ENCODE results near the gene KRT24. TPM values are rescaled to one million over a fixed set of nuclear protein-coding genes. Genes with fewer than 3 reads are reported as not detected.
"Not testable (repeated sequence)": the region's sequence is repeated elsewhere in the genome, so short reads cannot be mapped to it uniquely, and the experiment has no call there.

The KRT24 gene
- total and polyA plus RNA-seq, 4 donors: not detected

DNA sequence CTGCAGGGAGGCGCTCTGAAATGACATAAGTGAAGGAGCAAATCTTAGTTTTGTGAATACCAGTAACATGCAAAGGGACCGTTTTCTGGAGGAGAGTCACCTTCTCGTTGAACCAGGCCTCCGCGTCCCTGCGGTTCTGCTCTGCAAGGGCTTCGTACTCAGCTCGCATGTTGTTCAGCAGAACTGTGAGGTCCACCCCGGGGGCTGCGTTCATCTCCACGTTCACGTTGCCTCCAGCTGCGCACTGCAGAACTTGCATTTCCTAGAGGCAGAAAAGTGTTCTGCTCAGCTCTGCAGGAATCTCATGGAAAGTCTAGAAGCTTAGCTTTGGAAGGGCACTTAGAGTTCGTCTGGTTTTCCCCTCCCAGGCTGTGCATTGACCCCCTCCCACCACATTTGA, 47.5 kb upstream of the KRT24 start:
- no peak for DNase-seq (ENCODE audit: low spot score)
- peaks cover 0 to 4% (median 0%) of the 10 kb centered on the region in 4 donors for H3K9me3 ChIP-seq (ENCODE audit: control insufficient read depth in 4 of 4, low read length in 3 of 4)
- H3K9ac ChIP-seq (ENCODE audit: low read depth in 1 of 2, low read length in 2 of 2): no peak overlapping the region
- TF ChIP-seq, protein P1, sequence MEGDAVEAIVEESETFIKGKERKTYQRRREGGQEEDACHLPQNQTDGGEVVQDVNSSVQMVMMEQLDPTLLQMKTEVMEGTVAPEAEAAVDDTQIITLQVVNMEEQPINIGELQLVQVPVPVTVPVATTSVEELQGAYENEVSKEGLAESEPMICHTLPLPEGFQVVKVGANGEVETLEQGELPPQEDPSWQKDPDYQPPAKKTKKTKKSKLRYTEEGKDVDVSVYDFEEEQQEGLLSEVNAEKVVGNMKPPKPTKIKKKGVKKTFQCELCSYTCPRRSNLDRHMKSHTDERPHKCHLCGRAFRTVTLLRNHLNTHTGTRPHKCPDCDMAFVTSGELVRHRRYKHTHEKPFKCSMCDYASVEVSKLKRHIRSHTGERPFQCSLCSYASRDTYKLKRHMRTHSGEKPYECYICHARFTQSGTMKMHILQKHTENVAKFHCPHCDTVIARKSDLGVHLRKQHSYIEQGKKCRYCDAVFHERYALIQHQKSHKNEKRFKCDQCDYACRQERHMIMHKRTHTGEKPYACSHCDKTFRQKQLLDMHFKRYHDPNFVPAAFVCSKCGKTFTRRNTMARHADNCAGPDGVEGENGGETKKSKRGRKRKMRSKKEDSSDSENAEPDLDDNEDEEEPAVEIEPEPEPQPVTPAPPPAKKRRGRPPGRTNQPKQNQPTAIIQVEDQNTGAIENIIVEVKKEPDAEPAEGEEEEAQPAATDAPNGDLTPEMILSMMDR (IDR thresholded peaks at IDR 0.05; ENCODE audit: low read depth, low read length, missing input control): no peak
- TF ChIP-seq HNF4G (IDR thresholded peaks at IDR 0.05) (no peak), FOXA1 (IDR thresholded peaks at IDR 0.05) (no peak), EGR1 (IDR thresholded peaks at IDR 0.05; ENCODE audit: low read depth in 2 of 2) (no peak), YY1 (IDR thresholded peaks at IDR 0.05) (no peak), SP1 (IDR thresholded peaks at IDR 0.05) (no peak), TAF1 (conservative IDR thresholded peaks at IDR 0.05) (no peak), RXRA (IDR thresholded peaks at IDR 0.05) (no peak)
- H3K27ac ChIP-seq (ENCODE audit: low read depth in 1 of 2, low read length in 2 of 2): no peak overlapping the region
- H3K27me3 ChIP-seq (ENCODE audit: control insufficient read depth in 4 of 4, insufficient read depth in 4 of 4, low read length in 3 of 4): no peaks in the 10 kb centered on the region
- WGBS: 85% methylated on average over 14 of the region's 14 CpGs
- no peak overlapping the region for H3K4me3 ChIP-seq (ENCODE audit: low read depth in 1 of 3, low read length in 3 of 3)
- H3K4me1 ChIP-seq (ENCODE audit: control insufficient read depth in 4 of 4, insufficient read depth in 4 of 4, low read length in 3 of 4): no peaks in the 10 kb centered on the region
- no peaks in the 10 kb centered on the region for H3K36me3 ChIP-seq (ENCODE audit: control insufficient read depth in 4 of 4, insufficient read depth in 3 of 4, low read depth in 1 of 4, low read length in 3 of 4)

DNA sequence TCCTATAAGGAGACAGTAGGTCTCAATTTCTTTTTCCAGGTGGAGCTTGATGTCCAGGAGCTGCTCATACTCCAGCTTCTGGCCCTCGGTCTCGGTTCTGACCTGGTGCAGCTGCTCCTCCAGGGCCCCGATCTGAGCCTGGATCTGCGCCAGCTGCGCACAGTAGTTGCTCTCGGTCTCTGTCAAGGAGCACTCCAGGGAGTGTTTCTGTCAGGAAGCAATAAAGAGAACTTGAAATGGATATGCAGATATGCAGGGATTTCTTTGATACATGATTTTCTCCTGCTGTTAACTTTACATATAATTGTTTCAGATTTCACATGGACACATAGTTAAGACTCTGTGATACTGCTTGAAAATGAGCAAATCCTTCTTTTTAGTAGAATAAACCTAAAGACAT, 46.8 kb upstream of the KRT24 start:
- no peaks in the 10 kb centered on the region for H3K27me3 ChIP-seq (ENCODE audit: control insufficient read depth in 4 of 4, insufficient read depth in 4 of 4, low read length in 3 of 4)
- H3K27ac ChIP-seq (ENCODE audit: low read depth in 1 of 2, low read length in 2 of 2): no peak overlapping the region
- no peak overlapping the region for H3K4me3 ChIP-seq (ENCODE audit: low read depth in 1 of 3, low read length in 3 of 3)
- no peaks in the 10 kb centered on the region for H3K36me3 ChIP-seq (ENCODE audit: control insufficient read depth in 4 of 4, insufficient read depth in 3 of 4, low read depth in 1 of 4, low read length in 3 of 4)
- WGBS: 84% methylated on average over 6 of the region's 6 CpGs
- no peak for DNase-seq (ENCODE audit: low spot score)
- TF ChIP-seq NR2F2 (IDR thresholded peaks at IDR 0.05): no peak
- TF ChIP-seq GABPA (IDR thresholded peaks at IDR 0.05 in 1 of 2, conservative IDR thresholded peaks at IDR 0.05 in 1 of 2): no peak
- no peak for TF ChIP-seq YY1 (IDR thresholded peaks at IDR 0.05)
- TF ChIP-seq HNF4G (IDR thresholded peaks at IDR 0.05): no peak
- no peak for TF ChIP-seq FOXA1 (IDR thresholded peaks at IDR 0.05)
- TF ChIP-seq HNF4A (conservative IDR thresholded peaks at IDR 0.05): no peak
- TF ChIP-seq SP1 (IDR thresholded peaks at IDR 0.05): no peak
- TF ChIP-seq FOXA2 (IDR thresholded peaks at IDR 0.05): no peak
- TF ChIP-seq, protein P2, sequence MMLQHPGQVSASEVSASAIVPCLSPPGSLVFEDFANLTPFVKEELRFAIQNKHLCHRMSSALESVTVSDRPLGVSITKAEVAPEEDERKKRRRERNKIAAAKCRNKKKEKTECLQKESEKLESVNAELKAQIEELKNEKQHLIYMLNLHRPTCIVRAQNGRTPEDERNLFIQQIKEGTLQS (IDR thresholded peaks at IDR 0.05): no peak
- TF ChIP-seq EGR1 (IDR thresholded peaks at IDR 0.05; ENCODE audit: low read depth in 2 of 2): no peak
- no peak for TF ChIP-seq JUND (IDR thresholded peaks at IDR 0.05)
- no peaks in the 10 kb centered on the region for H3K4me1 ChIP-seq (ENCODE audit: control insufficient read depth in 4 of 4, insufficient read depth in 4 of 4, low read length in 3 of 4)
- no peak overlapping the region for H3K9ac ChIP-seq (ENCODE audit: low read depth in 1 of 2, low read length in 2 of 2)
- H3K9me3 ChIP-seq (ENCODE audit: control insufficient read depth in 4 of 4, low read length in 3 of 4): peaks cover 0 to 4% (median 0%) of the 10 kb centered on the region in 4 donors

DNA sequence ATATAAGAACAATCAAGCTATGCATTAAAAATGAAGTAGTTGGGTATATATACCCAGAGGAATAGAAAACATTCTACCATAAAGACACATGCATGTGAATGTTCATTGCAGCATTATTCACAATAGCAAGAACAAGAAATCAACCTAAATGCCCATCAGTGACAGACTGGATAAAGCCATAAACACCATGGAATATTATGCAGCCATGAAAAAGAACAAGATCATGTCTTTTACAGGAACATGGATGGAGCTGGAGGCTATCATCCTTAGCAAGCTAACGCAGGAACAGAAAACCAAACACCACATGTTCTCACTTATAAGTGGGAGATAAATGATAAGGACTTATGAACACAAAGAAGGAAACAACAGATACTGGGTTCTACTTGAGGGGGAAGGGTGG, 45.1 kb upstream of the KRT24 start:
- H3K27me3 ChIP-seq (ENCODE audit: control insufficient read depth in 4 of 4, insufficient read depth in 4 of 4, low read length in 3 of 4): not testable (repeated sequence)

More for the DNA sequence above, 45.1 kb upstream of the KRT24 start:
- not testable (repeated sequence) for H3K4me1 ChIP-seq (ENCODE audit: control insufficient read depth in 4 of 4, insufficient read depth in 4 of 4, low read length in 3 of 4); H3K4me3 ChIP-seq (ENCODE audit: low read depth in 1 of 3, low read length in 3 of 3); H3K9ac ChIP-seq (ENCODE audit: low read depth in 1 of 2, low read length in 2 of 2); DNase-seq (ENCODE audit: low spot score); H3K27ac ChIP-seq (ENCODE audit: low read depth in 1 of 2, low read length in 2 of 2); H3K36me3 ChIP-seq (ENCODE audit: control insufficient read depth in 4 of 4, insufficient read depth in 3 of 4, low read depth in 1 of 4, low read length in 3 of 4); H3K9me3 ChIP-seq (ENCODE audit: control insufficient read depth in 4 of 4, low read length in 3 of 4)
- 71% methylated on average over 1 of the region's 1 CpG for WGBS
